K562 (cell line): ENCODE results near the gene RRAD. TPM values are rescaled to one million over a fixed set of nuclear protein-coding genes. Genes with fewer than 3 reads are reported as not detected.
A peak's percentile ranks its signal among the peaks of the same experiment; 100 is the strongest.

Source experiments
- ATAC-seq: fragments of 200-7000 bp; cut with Tn5 transposase; 3 replicates; pipeline ENCODE4 v1.9.1; 2020; ENCODE audit warnings: moderate library complexity
- BruUV-seq: library from RNA; stranded (reverse); fragments of 400-500 nt; replicated peaks from 2 replicates; lab custom pipeline; 2021; lab: Mats Ljungman, UMichigan
- CTCF ChIA-PET: fragments of 300-600 bp; formaldehyde crosslinking; extraction: SDS; loops from one replicate; lab custom pipeline; 2021; ENCODE audit warnings: low intra/inter-chr PET ratio; lab: Yijun Ruan, JAX
- POLR2A ChIA-PET: fragments of 300-600, 350-650 bp; sonication (Branson Sonifier 250); formaldehyde crosslinking; extraction: SDS; loops from one replicate; lab custom pipeline; 2021; ENCODE audit warnings: antibody characterized with exemption, inconsistent platforms; lab: Yijun Ruan, JAX
- DNase-seq, 4 experiments: peaks; one replicate each; pipeline versions ENCODE4 v3.0.0 to v3.0.0-alpha.2; 2011 to 2018; ENCODE audit warnings: low spot score in 3 of 4, mixed read lengths in 3 of 4; ENCODE audit errors: extremely low read depth in 1 of 4
- FAIRE-seq: peaks from 2 replicates; lab custom pipeline; 2011; peaks lifted over from hg19 to GRCh38; lab: Jason Lieb, UNC
- H2AFZ ChIP-seq: 2 replicates; pipeline ENCODE4 v1.6.0; 2011; ENCODE audit warnings: low read depth, low read length, control low read depth, inconsistent platforms
- H3K27ac ChIP-seq: fragments of 200-600 bp; 3 replicates; pipeline ENCODE4 v1.8.0; 2011; ENCODE audit warnings: low read depth, mild to moderate bottlenecking, control low read depth, inconsistent platforms, low read length, moderate library complexity, mixed read lengths; ENCODE audit errors: extremely low read depth
- H3K27me3 ChIP-seq, 2 experiments: fragments of 300-600 bp in 1 of 2; 2 replicates in 1 of 2; 3 replicates in 1 of 2; pipeline versions ENCODE4 v1.6.0 to v1.8.0; 2011; ENCODE audit warnings: inconsistent platforms in 2 of 2, low read length in 2 of 2, mild to moderate bottlenecking in 1 of 2, mixed read lengths in 1 of 2, moderate library complexity in 1 of 2; ENCODE audit not compliant: control insufficient read depth in 2 of 2, insufficient read depth in 2 of 2
- H3K36me3 ChIP-seq: fragments of 300-600 bp; 3 replicates; pipeline ENCODE4 v1.8.0; 2011; ENCODE audit warnings: mild to moderate bottlenecking, low read length, inconsistent platforms; ENCODE audit not compliant: control insufficient read depth, insufficient read depth
- H3K4me1 ChIP-seq, 2 experiments: fragments of 200-600 bp in 1 of 2; replicated peaks in 1 of 2; 2 replicates in 1 of 2; 3 replicates in 1 of 2; pipeline versions ENCODE4 v1.5.1 to v1.8.0; 2011; ENCODE audit warnings: inconsistent platforms in 2 of 2, low read length in 2 of 2, mild to moderate bottlenecking in 1 of 2, mixed read lengths in 1 of 2, moderate library complexity in 1 of 2; ENCODE audit not compliant: control insufficient read depth in 2 of 2, insufficient read depth in 2 of 2
- H3K4me2 ChIP-seq: 2 replicates; pipeline ENCODE4 v1.6.1; 2011; ENCODE audit warnings: low read length, control low read depth, inconsistent platforms, mixed read lengths; ENCODE audit not compliant: insufficient read depth
- H3K4me3 ChIP-seq: fragments of 200-600 bp; sonication (generic), shearing (Covaris generic); 2 replicates; pipeline ENCODE4 v1.5.1; 2016; ENCODE audit warnings: control low read depth, inconsistent platforms
- H3K79me2 ChIP-seq: fragments of 200-600 bp; 3 replicates; pipeline ENCODE4 v1.8.0; 2011; ENCODE audit warnings: low read length, inconsistent platforms; ENCODE audit not compliant: control insufficient read depth, insufficient read depth
- H3K9ac ChIP-seq, 2 experiments: 2 replicates each; pipeline versions ENCODE4 v1.6.0 to v1.6.1; 2011; ENCODE audit warnings: low read depth in 2 of 2, low read length in 2 of 2, control low read depth in 1 of 2, inconsistent platforms in 1 of 2, mild to moderate bottlenecking in 1 of 2, mixed read lengths in 1 of 2; ENCODE audit not compliant: insufficient read depth in 1 of 2
- H3K9me1 ChIP-seq: one replicate; pipeline ENCODE4 v1.6.0; 2011; ENCODE audit warnings: inconsistent platforms, mild to moderate bottlenecking, low read length, moderate library complexity; ENCODE audit not compliant: control insufficient read depth, insufficient read depth
- H3K9me3 ChIP-seq: replicated peaks from 2 replicates; pipeline ENCODE4 v1.5.1; 2011; ENCODE audit warnings: low read depth, low read length, inconsistent platforms; ENCODE audit not compliant: control insufficient read depth, insufficient read depth
- H4K20me1 ChIP-seq: replicated peaks from 2 replicates; pipeline ENCODE4 v1.6.1; 2011; ENCODE audit warnings: low read length, inconsistent platforms, mixed read lengths; ENCODE audit not compliant: control insufficient read depth, insufficient read depth
- FOXM1 ChIP-seq, 2 experiments: fragments of 450-650 bp in 1 of 2; sonication (generic) in 1 of 2; formaldehyde crosslinking in 1 of 2; IDR thresholded peaks; 2 replicates each; pipeline versions ENCODE4 v1.6.1 to v1.9.0; 2017 to 2022; ENCODE audit warnings: low read depth in 2 of 2, mild to moderate bottlenecking in 2 of 2, missing genetic modification reagents in 1 of 2, moderate library complexity in 1 of 2
- GABPA ChIP-seq: fragments of 200-800 bp; sonication (Bioruptor generic); conservative IDR thresholded peaks from 2 replicates; pipeline ENCODE4 v1.6.1; 2016; ENCODE audit warnings: low read depth, missing genetic modification characterization, missing compliant biosample characterization
- KLF10 ChIP-seq: fragments of 250-450 bp; sonication (Bioruptor Pico); IDR thresholded peaks from 2 replicates; pipeline ENCODE4 v1.6.1; 2021; ENCODE audit warnings: matching md5 sums
- NONO ChIP-seq, 2 experiments: fragments of 200-400 bp in 1 of 2; fragments of 450-650 bp in 1 of 2; formaldehyde crosslinking in 1 of 2; IDR thresholded peaks; 2 replicates each; pipeline ENCODE4 v1.6.1; 2017; ENCODE audit warnings: low read depth in 2 of 2, mild to moderate bottlenecking in 2 of 2, moderate library complexity in 2 of 2, low read length in 1 of 2
- ZC3H4 ChIP-seq: sonication (generic); formaldehyde crosslinking; IDR thresholded peaks from 2 replicates; pipeline ENCODE4 v1.9.0; 2021; ENCODE audit warnings: missing genetic modification reagents, borderline replicate concordance
- ZNF197 ChIP-seq: fragments of 200-800 bp; sonication (Bioruptor generic); IDR thresholded peaks from 2 replicates; pipeline ENCODE4 v1.6.1; 2016; ENCODE audit warnings: low read depth, missing genetic modification characterization, missing compliant biosample characterization
- ZNF764 ChIP-seq: fragments of 250-450 bp; sonication (Bioruptor Pico); IDR thresholded peaks from 2 replicates; pipeline ENCODE4 v1.4.0; 2020; ENCODE audit warnings: low read depth, mild to moderate bottlenecking, moderate library complexity
- WGBS: fragments of 100-300 bp; shearing (Covaris generic); methylation state at CpG from one replicate; pipeline ENCODE4 v1.1.6; 2016; ENCODE audit warnings: low coverage, mixed read lengths; ENCODE audit not compliant: insufficient coverage; ENCODE audit errors: missing lambda C conversion rate; 5-methylcytosine and 5-hydroxymethylcytosine counted together
- in situ Hi-C: fragments of 300-500 bp; cut with MboI; formaldehyde crosslinking; loops from 4 replicates; pipeline ENCODE4 v1.15.0; 2018; ENCODE audit warnings: inconsistent platforms, mixed read lengths
- intact Hi-C: fragments of 100-400 bp; cut with micrococcal nuclease; formaldehyde crosslinking; loops from 2 replicates; pipeline ENCODE4 v1.14.2; 2022
- polyA plus RNA-seq, 8 experiments: library from polyadenylated mRNA; depleted of rRNA in 4 of 8; stranded (reverse) in 5 of 8; unstranded in 3 of 8; fragments of >200 nt; fragmentation: Nextera tagmentation in 2 of 8; fragmentation: Illumina TruSeq in 1 of 8; extraction: Ambion mirVana in 2 of 8; extraction: Trizol in 1 of 8; gene quantifications; 2 replicates each; pipeline versions ENCODE4 v1.2.1 to v1.2.3, GENCODE V29; 2011 to 2014; ENCODE audit warnings: inconsistent platforms in 1 of 8, missing spikeins in 1 of 8
- total RNA-seq, 7 experiments: library from RNA; depleted of rRNA in 6 of 7; stranded (reverse); fragments of >200 nt in 6 of 7; fragmentation: Illumina TruSeq in 2 of 7; extraction: Trizol in 2 of 7; gene quantifications; 2 replicates each; pipeline versions ENCODE4 v1.2.1 to v1.2.3, GENCODE V29; 2011 to 2021; ENCODE audit warnings: low replicate concordance in 1 of 7

Gene RRAD
- total and polyA plus RNA-seq, 9 of the 15 experiments (the other 6 are each of a cell fraction or from before 2014, with no cell fraction given), result 0.09 to 0.20 (median 0.13) TPM; not detected in 5

DNA sequence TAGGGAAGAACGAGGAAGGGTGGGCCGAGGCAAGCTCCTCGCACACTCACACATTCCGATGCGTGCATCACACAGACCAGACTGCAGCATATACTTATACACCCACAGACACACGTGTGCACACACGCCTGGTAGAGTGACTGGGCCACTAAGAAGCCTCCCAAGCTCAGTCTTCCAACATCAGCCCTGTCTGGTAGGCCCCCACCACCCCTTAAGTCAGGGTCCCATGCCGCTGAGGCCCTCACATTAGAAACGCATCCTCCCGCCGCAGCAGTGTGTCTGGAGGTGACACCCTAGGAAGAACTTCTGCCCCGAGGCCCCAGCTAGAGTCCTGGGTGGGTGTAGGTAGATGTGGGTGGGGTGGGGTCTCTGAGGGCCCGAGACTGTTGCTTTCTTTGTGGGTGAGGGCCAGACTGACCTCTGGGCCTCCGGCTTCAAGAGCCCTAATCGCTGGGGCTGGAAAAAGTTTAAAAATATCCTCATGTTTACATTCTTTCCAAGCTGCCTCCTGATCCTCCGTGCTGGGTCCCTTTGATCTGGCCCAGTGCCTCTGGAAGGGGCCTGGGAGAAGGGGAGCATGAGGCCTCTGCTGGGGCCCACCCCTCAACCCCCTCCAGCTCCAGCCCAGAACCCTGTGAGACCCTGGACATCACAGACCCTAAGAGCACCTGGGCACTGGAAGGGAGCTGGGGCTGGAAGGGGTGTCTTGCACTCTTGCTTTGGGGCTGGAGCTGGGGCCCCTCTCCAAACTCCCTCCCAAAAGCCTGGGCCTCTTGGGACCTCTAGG, 20.3 kb downstream of the RRAD start:
- TF ChIP-seq KLF10 (CRISPR knock-in tag) (no peak), ZNF764 (CRISPR knock-in tag) (no peak), ZC3H4 (CRISPR knock-in tag) (0 out of 2 replicates have a peak, but pooled peaks have one; percentile 15), GABPA (no peak)
- TF ChIP-seq, all 486 proteins: peak for 1
- CTCF ChIA-PET, result no interaction called here
- Histone ChIP-seq H3K9ac (peak overlapping the region in 1 of 2 experiments; percentile 80; a peak in 2 of 4 replicates), H3K9me1 (no peaks in the 10 kb centered on the region), H3K36me3 (no peaks in the 10 kb centered on the region), H3K27me3 (no peaks in the 10 kb centered on the region), H3K4me1 (peaks cover 31 to 54% of the 10 kb centered on the region in 2 experiments), H3K9me3 (no peaks in the 10 kb centered on the region), H3K4me3 (no peak overlapping the region), H4K20me1 (no peaks in the 10 kb centered on the region), H3K27ac (no peak overlapping the region), H3K79me2 (no peaks in the 10 kb centered on the region), H3K4me2 (no peak overlapping the region), H2AFZ (peak overlapping the region; percentile 72)
- POLR2A ChIA-PET, result interaction anchor here (0.5 to 1.4 kb wide), 5 partner anchors 12 to 245 kb away, joined by 3 to 9 read pairs (median 3); partner anchors contain the start of gene CDH16
- ATAC-seq, result no peak
- DNase-seq, result no peak
- in situ Hi-C loops, result no loop called here
- intact Hi-C loops, result no loop called here
- WGBS, result 72% methylated on average over 16 of the region's 16 CpGs
- no TSS peak for BruUV-seq
- FAIRE-seq, result no peak

DNA sequence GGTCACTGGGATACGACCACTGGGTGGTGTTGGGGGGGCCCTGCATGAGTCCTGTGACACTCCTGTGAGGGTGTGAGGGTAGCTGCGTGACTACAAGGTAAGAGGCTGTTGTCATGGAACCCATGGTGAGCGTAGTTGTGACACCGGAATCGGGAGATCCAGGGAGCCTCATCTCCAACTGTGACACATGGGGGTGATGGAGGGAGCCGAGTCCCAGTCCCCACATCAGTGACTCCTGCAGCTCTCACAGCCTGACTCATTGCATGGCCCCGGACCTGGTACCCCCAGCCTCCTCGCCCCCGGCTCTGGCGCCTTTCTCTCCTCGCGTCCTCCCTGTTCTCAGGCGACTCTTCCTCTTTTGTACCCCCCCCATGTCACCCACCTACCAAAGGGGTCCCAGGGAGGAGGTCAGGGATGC, 20.9 kb downstream of the RRAD start:
- 74% methylated on average over 9 of the region's 13 CpGs for WGBS
- peak overlapping the region in 1 of 2 experiments; percentile 80; a peak in 1 of 4 replicates for H3K9ac ChIP-seq
- no peak for FAIRE-seq
- no peaks in the 10 kb centered on the region for H3K36me3 ChIP-seq
- CTCF ChIA-PET, result no interaction called here
- no peak for TF ChIP-seq NONO (IDR thresholded peaks at IDR 0.05; ENCODE audit: low read depth in 2 of 2, low read length in 1 of 2)
- no peak for TF ChIP-seq ZNF197 (CRISPR knock-in tag)
- TF ChIP-seq FOXM1 (IDR thresholded peaks at IDR 0.05; ENCODE audit: low read depth), result no peak
- no peak for TF ChIP-seq FOXM1 (CRISPR knock-in tag; IDR thresholded peaks at IDR 0.05; ENCODE audit: low read depth)
- TF ChIP-seq, all 486 proteins: peak for 0
- H3K4me2 ChIP-seq, result no peak overlapping the region
- no peaks in the 10 kb centered on the region for H3K27me3 ChIP-seq
- DNase-seq (no peak), ATAC-seq (no peak)
- in situ Hi-C loops, result no loop called here
- peaks cover 36 to 56% of the 10 kb centered on the region in 2 experiments for H3K4me1 ChIP-seq
- no peaks in the 10 kb centered on the region for H3K79me2 ChIP-seq
- no TSS peak for BruUV-seq
- H2AFZ ChIP-seq, result peak overlapping the region; percentile 72
- no peak overlapping the region for H3K27ac ChIP-seq
- H3K9me1 ChIP-seq, result no peaks in the 10 kb centered on the region
- no peaks in the 10 kb centered on the region for H4K20me1 ChIP-seq
- no peak overlapping the region for H3K4me3 ChIP-seq
- intact Hi-C loops, result no loop called here
- POLR2A ChIA-PET, result interaction anchor here (1.3 kb wide), 2 partner anchors 12 to 24 kb away, joined by 3 read pairs; no protein-coding TSS in a partner anchor
- H3K9me3 ChIP-seq, result no peaks in the 10 kb centered on the region
